Adrenal gland (tissue), 12 donors: ENCODE data around the gene STX5. TPM values are rescaled to one million over a fixed set of nuclear protein-coding genes. Genes with fewer than 3 reads are reported as not detected.

Experiments used
- DNase-seq, 7 donors: peaks; one replicate each; pipeline ENCODE4 v3.0.0-alpha.2; 2019 to 2020
- H3K27ac ChIP-seq, 5 donors: fragments of 200-600 bp; sonication (generic) in 4 of 5; 1 replicate in 3 of 5; 2 replicates in 2 of 5; pipeline versions ENCODE4 v1.5.1 to v1.8.0; 2016 to 2020; ENCODE audit warnings: mild to moderate bottlenecking in 1 of 5
- H3K27me3 ChIP-seq: fragments of 200-600 bp; 2 replicates; pipeline ENCODE4 v1.8.0; 2021
- H3K36me3 ChIP-seq, 2 donors: fragments of 200-600 bp; replicated peaks in 1 of 2; 1 replicate in 1 of 2; 2 replicates in 1 of 2; pipeline versions ENCODE4 v1.5.1 to v1.8.0; 2018 to 2022
- H3K4me1 ChIP-seq, 2 donors: fragments of 200-600 bp; replicated peaks in 1 of 2; 1 replicate in 1 of 2; 2 replicates in 1 of 2; pipeline versions ENCODE4 v1.5.1 to v1.8.0; 2018 to 2021
- H3K4me3 ChIP-seq, 4 donors: fragments of 200-600 bp; sonication (generic) in 3 of 4; one replicate each; pipeline ENCODE4 v1.5.1; 2016 to 2018
- H3K9me3 ChIP-seq, 3 donors: fragments of 200-600 bp; sonication (generic) in 1 of 3; replicated peaks in 1 of 3; 1 replicate in 2 of 3; 2 replicates in 1 of 3; pipeline versions ENCODE4 v1.5.1 to v1.8.0; 2016 to 2021
- POLR2A ChIP-seq, 2 donors: fragments of 450-650 bp; IDR thresholded peaks; one replicate each; pipeline ENCODE4 v1.6.1; 2017; ENCODE audit warnings: antibody characterized with exemption in 2 of 2, mild to moderate bottlenecking in 2 of 2, moderate library complexity in 1 of 2
- WGBS, 4 donors: extraction: QIAGEN DNeasy Blood & Tissue Kit in 2 of 4; methylation state at CpG; one replicate each; pipeline versions ENCODE4 v1.1.5 to v1.1.7; 2013 to 2017; 5-methylcytosine and 5-hydroxymethylcytosine counted together
- intact Hi-C, 2 donors: fragments of 100-400 bp; cut with DNase I; formaldehyde crosslinking; loops; one replicate each; pipeline versions ENCODE4 v1.14.1 to v1.15.0; 2022 to 2023
- polyA plus RNA-seq, 3 donors: library from polyadenylated mRNA; stranded (reverse); fragments of 200-250 nt in 2 of 3; fragments of 350-450 nt in 1 of 3; fragmentation: Illumina TruSeq in 1 of 3; extraction: RNeasy Lipid Tissue Mini Kit (QIAGEN cat#74804) in 1 of 3; gene quantifications; one replicate each; pipeline ENCODE4 v1.2.3, GENCODE V29; 2013 to 2014
- total RNA-seq, 9 donors: library from RNA; depleted of rRNA in 4 of 9; stranded (reverse); fragments of >200 nt in 4 of 9; fragments of 120-200 nt in 1 of 9; fragmentation: NEBNext Ultra II Directional in 1 of 9; extraction: Animal tissue kit (Norgen Biotek cat#: 25700) in 1 of 9; gene quantifications; one replicate each; pipeline versions ENCODE4 v1.1.0 to v1.2.4, GENCODE V29; 2013 to 2023
- TF ChIP-seq, protein P1 (sequence below), 6 experiments: fragments of 450-650 bp in 4 of 6; fragments of 200-600 bp in 2 of 6; sonication (generic) in 1 of 6; IDR thresholded peaks; 1 replicate in 5 of 6; 2 replicates in 1 of 6; pipeline versions ENCODE4 v1.5.1 to v1.8.0; 2016 to 2021; ENCODE audit warnings: antibody characterized with exemption in 6 of 6, mild to moderate bottlenecking in 2 of 6, moderate library complexity in 1 of 6
- donor health status: healthy with polysubstance abuse.
- donor health status: Bipolar disorder and iron deficiency.
- donor health status: DM: yes; HTN: yes; CAD: no.
- donor health status: DM: no; HTN: no; CAD: no.
- donor health status: DM: no; HTN: no; CAD: no.
- donor health status: DM: yes; HTN: yes; CAD: no.

The STX5 gene
- total and polyA plus RNA-seq, 12 donors: 19.7 to 59.9 (median 36.0) TPM

DNA sequence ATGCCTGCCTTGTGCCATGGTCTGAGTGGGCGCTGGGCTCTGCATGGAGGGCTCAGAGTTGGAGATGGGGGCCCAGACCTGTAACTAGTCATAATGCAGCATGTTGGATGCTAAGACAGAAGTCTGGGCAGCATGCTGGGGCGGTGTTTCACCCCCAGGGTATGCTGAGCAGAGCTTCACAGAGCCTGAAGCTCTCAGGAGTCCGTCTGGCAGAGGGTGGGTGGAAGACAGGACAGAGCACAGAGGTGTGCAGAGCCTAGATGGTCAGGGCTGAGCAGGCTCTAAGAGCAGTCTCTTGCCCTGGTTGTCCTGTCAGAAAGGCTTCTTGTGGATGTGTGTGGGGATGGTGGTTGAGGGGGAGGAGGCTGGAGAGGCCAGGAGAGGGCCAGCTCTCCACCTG lies 53.4 kb downstream of the STX5 start:
- Histone ChIP-seq H3K27ac (no peak overlapping the region), H3K4me3 (no peak overlapping the region), H3K4me1 (no peaks in the 10 kb centered on the region), H3K36me3 (peaks cover 0 to 49% of the 10 kb centered on the region in 2 donors), H3K27me3 (no peaks in the 10 kb centered on the region), H3K9me3 (no peaks in the 10 kb centered on the region)
- intact Hi-C loops: no loop called here
- 82 to 98% (median 90%) methylated on average over 3 of the region's 3 CpGs for WGBS, 4 donors
- no peak for DNase-seq
- TF ChIP-seq, protein P1, sequence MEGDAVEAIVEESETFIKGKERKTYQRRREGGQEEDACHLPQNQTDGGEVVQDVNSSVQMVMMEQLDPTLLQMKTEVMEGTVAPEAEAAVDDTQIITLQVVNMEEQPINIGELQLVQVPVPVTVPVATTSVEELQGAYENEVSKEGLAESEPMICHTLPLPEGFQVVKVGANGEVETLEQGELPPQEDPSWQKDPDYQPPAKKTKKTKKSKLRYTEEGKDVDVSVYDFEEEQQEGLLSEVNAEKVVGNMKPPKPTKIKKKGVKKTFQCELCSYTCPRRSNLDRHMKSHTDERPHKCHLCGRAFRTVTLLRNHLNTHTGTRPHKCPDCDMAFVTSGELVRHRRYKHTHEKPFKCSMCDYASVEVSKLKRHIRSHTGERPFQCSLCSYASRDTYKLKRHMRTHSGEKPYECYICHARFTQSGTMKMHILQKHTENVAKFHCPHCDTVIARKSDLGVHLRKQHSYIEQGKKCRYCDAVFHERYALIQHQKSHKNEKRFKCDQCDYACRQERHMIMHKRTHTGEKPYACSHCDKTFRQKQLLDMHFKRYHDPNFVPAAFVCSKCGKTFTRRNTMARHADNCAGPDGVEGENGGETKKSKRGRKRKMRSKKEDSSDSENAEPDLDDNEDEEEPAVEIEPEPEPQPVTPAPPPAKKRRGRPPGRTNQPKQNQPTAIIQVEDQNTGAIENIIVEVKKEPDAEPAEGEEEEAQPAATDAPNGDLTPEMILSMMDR (IDR thresholded peaks at IDR 0.05): no peak
- no peak for TF ChIP-seq POLR2A (IDR thresholded peaks at IDR 0.05)

DNA sequence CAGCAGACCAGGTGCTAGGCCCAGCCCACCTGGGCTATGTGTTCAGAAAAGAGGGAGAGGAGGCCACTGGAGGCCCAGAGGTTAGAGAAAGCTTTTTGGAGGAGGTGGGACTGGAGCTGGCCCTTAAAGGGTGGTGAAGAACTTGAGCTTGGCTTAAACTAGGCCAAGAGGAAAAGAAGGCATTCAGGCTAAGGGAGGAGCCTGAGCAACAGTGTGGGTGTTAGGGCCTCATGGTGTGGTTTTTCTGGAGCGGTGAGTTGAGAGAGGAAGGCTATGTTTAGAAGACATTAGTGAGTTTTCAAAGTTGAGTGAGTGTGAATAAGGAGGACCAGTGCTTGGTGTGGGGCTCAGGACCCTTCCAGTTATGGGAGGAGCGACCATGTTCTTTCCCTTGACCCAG lies 54.5 kb downstream of the STX5 start:
- TF ChIP-seq, protein P1 (IDR thresholded peaks at IDR 0.05): no peak
- no peak for TF ChIP-seq POLR2A (IDR thresholded peaks at IDR 0.05)
- H3K4me3 ChIP-seq: no peak overlapping the region
- H3K36me3 ChIP-seq: peaks cover 0 to 44% of the 10 kb centered on the region in 2 donors
- no peak for DNase-seq
- no peak overlapping the region for H3K27ac ChIP-seq
- intact Hi-C loops: no loop called here
- H3K27me3 ChIP-seq: no peaks in the 10 kb centered on the region
- WGBS, 4 donors: 71 to 93% (median 85%) methylated on average over 2 of the region's 2 CpGs
- no peaks in the 10 kb centered on the region for H3K9me3 ChIP-seq
- H3K4me1 ChIP-seq: peaks cover 0 to 1% of the 10 kb centered on the region in 2 donors

DNA sequence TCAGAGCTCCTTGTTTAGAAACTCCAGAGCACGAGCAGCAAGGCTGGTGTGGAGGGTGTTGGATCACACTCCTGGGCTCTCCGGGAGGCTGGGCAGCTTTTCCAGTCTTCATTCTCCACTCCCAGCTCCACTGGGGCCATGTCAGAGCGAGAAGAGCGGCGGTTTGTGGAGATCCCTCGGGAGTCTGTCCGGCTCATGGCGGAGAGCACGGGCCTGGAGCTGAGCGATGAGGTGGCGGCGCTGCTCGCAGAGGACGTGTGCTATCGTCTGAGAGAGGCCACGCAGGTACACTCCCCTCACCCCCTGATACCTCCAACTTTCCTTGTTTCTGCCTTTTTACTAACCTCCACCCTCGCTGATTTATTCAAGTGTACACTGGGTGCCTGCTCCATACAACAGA lies 56.2 kb downstream of the STX5 start:
- Histone ChIP-seq H3K36me3 (peaks cover 0 to 40% of the 10 kb centered on the region in 2 donors), H3K4me1 (peaks cover 8 to 12% of the 10 kb centered on the region in 2 donors), H3K9me3 (no peaks in the 10 kb centered on the region), H3K27me3 (no peaks in the 10 kb centered on the region), H3K4me3 (no peak overlapping the region), H3K27ac (no peak overlapping the region)
- no peak for DNase-seq
- intact Hi-C loops: no loop called here
- 85 to 96% (median 94%) methylated on average over 17 of the region's 17 CpGs for WGBS, 4 donors
- TF ChIP-seq, protein P1 (IDR thresholded peaks at IDR 0.05): no peak
- no peak for TF ChIP-seq POLR2A (IDR thresholded peaks at IDR 0.05)

DNA sequence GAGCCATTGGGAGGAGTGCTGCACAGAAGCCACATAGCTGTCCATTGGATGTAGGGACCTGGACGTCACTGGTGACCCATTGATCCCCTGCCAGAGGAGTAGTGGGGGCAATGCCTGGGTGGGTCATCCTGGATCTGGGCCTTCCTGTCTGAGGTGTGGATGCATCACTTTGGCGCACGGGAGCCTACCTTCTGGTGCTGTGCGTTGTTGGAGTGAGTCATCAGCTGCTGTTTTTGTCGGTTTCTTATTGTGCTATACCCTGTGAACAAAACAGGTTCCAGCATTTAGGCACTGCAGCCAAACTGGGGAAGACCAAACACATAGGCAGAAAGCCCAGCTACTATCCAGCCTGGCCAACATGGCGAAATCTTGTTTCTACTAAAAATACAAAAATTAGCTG lies 57.4 kb downstream of the STX5 start:
- peaks cover 0 to 33% of the 10 kb centered on the region in 2 donors for H3K36me3 ChIP-seq
- DNase-seq: no peak
- no peaks in the 10 kb centered on the region for H3K27me3 ChIP-seq
- TF ChIP-seq POLR2A (IDR thresholded peaks at IDR 0.05): no peak
- TF ChIP-seq, protein P1 (IDR thresholded peaks at IDR 0.05): no peak
- H3K4me1 ChIP-seq: peaks cover 13 to 25% of the 10 kb centered on the region in 2 donors
- WGBS, 4 donors: 73 to 85% (median 81%) methylated on average over 3 to 6 of the region's 6 CpGs
- no peak overlapping the region for H3K4me3 ChIP-seq
- H3K9me3 ChIP-seq: no peaks in the 10 kb centered on the region
- intact Hi-C loops: no loop called here
- no peak overlapping the region for H3K27ac ChIP-seq
